Activated naive CD4-positive, alpha-beta T cell treated with anti-CD3 and anti-CD28 coated beads, Interleukin-2, amount 10 ng/mL, durations not matched to agents 7 days and 5 days (primary cell): ENCODE data around the gene FRS3.
A peak's percentile ranks its signal among the peaks of the same experiment; 100 is the strongest.

Source experiments
- CTCF ChIA-PET: fragments of 350-600 bp; sonication (Branson Sonifier 250); formaldehyde crosslinking; loops from one replicate; lab custom pipeline; 2021; ENCODE audit warnings: antibody characterized with exemption; lab: Charles Lee
- DNase-seq: peaks from one replicate; pipeline ENCODE4 v3.0.0-alpha.2; 2020
- H3K27ac Mint-ChIP-seq: one replicate; pipeline ENCODE4 v1.8.0; 2021; ENCODE audit warnings: mild to moderate bottlenecking, moderate library complexity, mixed read lengths
- H3K27me3 Mint-ChIP-seq: one replicate; pipeline ENCODE4 v1.8.0; 2021; ENCODE audit warnings: mild to moderate bottlenecking, mixed read lengths
- H3K36me3 Mint-ChIP-seq: one replicate; pipeline ENCODE4 v1.8.0; 2021; ENCODE audit warnings: mixed read lengths
- H3K4me1 Mint-ChIP-seq: one replicate; pipeline ENCODE4 v1.8.0; 2021; ENCODE audit warnings: mixed read lengths
- H3K4me3 Mint-ChIP-seq: one replicate; pipeline ENCODE4 v1.8.0; 2021; ENCODE audit warnings: mild to moderate bottlenecking, moderate library complexity, mixed read lengths
- H3K9me3 Mint-ChIP-seq: one replicate; pipeline ENCODE4 v1.8.0; 2021; ENCODE audit warnings: mixed read lengths

The FRS3 gene

DNA sequence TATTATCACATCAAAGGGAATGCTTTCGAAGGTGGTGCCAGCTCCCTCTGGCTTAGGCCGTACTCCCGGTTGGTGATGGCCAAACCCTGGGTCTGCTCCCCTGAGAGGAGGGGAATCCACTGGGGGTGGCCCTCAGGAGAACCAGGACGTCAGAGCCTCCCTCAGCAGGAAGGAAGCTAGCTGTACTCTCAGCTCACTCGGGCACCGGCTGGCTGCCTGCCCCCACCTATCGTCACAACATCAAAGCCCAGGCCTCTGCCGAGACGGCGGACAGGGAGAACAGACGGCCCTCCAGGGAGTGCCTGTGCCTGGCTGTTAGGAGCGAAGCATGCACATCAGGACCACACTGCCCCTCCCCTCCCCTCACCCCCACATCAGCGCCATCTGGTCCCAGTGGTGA is 23.3 kb downstream of the FRS3 start:
- Mint-ChIP-seq H3K27ac (no peak overlapping the region), H3K27me3 (peaks cover 22% of the 10 kb centered on the region)
- CTCF ChIA-PET: no interaction called here

GRCh38 chr6:41755895-41756294 is 23.8 kb downstream of the FRS3 start:
- no peak overlapping the region for H3K4me3 Mint-ChIP-seq
- DNase-seq: no peak
- H3K4me1 Mint-ChIP-seq: no peaks in the 10 kb centered on the region
- H3K36me3 Mint-ChIP-seq: no peaks in the 10 kb centered on the region
- no peak overlapping the region for H3K27ac Mint-ChIP-seq
- CTCF ChIA-PET: no interaction called here
- no peaks in the 10 kb centered on the region for H3K9me3 Mint-ChIP-seq
- peaks cover 22% of the 10 kb centered on the region for H3K27me3 Mint-ChIP-seq

More for the DNA sequence above, 23.3 kb downstream of the FRS3 start:
- no peaks in the 10 kb centered on the region for H3K4me1 Mint-ChIP-seq
- peak; percentile 40 for DNase-seq
- H3K4me3 Mint-ChIP-seq: no peak overlapping the region
- no peaks in the 10 kb centered on the region for H3K36me3 Mint-ChIP-seq
- H3K9me3 Mint-ChIP-seq: no peaks in the 10 kb centered on the region

GRCh38 chr6:41750374-41750773 is 29.3 kb downstream of the FRS3 start:
- Mint-ChIP-seq H3K27ac (no peak overlapping the region), H3K27me3 (peaks cover 23% of the 10 kb centered on the region), H3K36me3 (no peaks in the 10 kb centered on the region), H3K4me3 (no peak overlapping the region), H3K9me3 (no peaks in the 10 kb centered on the region), H3K4me1 (no peaks in the 10 kb centered on the region)
- no peak for DNase-seq
- CTCF ChIA-PET: no interaction called here

GRCh38 chr6:41748542-41748941 is 31.2 kb downstream of the FRS3 start:
- CTCF ChIA-PET: no interaction called here
- no peak for DNase-seq
- H3K4me1 Mint-ChIP-seq: no peaks in the 10 kb centered on the region
- no peak overlapping the region for H3K27ac Mint-ChIP-seq
- peaks cover 22% of the 10 kb centered on the region for H3K27me3 Mint-ChIP-seq
- H3K36me3 Mint-ChIP-seq: no peaks in the 10 kb centered on the region
- H3K9me3 Mint-ChIP-seq: no peaks in the 10 kb centered on the region
- H3K4me3 Mint-ChIP-seq: no peak overlapping the region

DNA sequence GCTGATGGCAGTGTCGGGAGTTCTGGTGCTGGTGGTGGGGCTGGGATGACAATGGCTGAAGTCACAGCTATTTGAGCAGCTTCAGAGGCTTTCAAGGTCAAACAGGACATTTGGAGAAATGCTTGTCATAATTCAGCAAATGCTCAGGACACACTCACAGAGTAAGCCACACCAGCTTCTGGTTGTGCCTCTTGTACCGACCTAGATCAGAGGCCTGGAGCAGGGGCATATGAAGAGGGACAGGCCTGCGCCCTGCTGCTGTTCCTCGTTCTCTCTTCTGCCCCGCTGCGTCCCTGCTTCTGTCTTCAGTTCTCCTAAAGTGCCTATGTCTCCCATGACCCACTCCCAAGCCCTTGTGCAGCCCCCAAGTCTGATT is 31.6 kb downstream of the FRS3 start:
- Mint-ChIP-seq H3K4me1 (no peaks in the 10 kb centered on the region), H3K27ac (no peak overlapping the region), H3K27me3 (peaks cover 23% of the 10 kb centered on the region), H3K4me3 (no peak overlapping the region), H3K36me3 (no peaks in the 10 kb centered on the region), H3K9me3 (no peaks in the 10 kb centered on the region)
- CTCF ChIA-PET: no interaction called here
- no peak for DNase-seq

GRCh38 chr6:41747256-41748101 is 32.2 kb downstream of the FRS3 start, which contains the start of gene PGC:
TSS of gene PGC (minus strand) at chr6:41747397. CDS start at chr6:41747334, 63 bp downstream.
- H3K36me3 Mint-ChIP-seq: no peaks in the 10 kb centered on the region
- CTCF ChIA-PET: no interaction called here
- peaks cover 26% of the 10 kb centered on the region for H3K27me3 Mint-ChIP-seq
- no peaks in the 10 kb centered on the region for H3K9me3 Mint-ChIP-seq
- no peak within 1 kb of the TSS for H3K27ac Mint-ChIP-seq
- no peaks in the 10 kb centered on the region for H3K4me1 Mint-ChIP-seq
- DNase-seq: no peak
- no peak within 1 kb of the TSS for H3K4me3 Mint-ChIP-seq

DNA sequence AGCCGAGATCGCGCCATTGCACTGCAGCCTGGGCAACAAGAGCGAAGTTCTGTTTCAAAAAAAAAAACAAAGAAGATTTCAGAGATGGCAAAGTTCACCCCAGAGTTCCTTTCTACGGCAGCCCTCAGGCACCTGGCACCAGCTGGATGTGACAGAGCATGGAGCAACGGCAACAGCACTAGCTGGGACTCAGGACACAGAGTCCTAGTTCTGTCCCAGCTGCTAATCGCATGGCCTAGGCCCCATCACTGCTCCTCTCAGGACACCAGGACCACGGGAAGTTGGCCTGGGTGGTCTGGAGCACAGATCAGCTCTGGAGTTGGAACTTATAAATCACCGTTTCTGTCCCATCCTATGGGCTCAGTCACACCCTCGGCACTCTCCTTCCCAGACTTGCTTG is 33.6 kb downstream of the FRS3 start:
- Mint-ChIP-seq H3K4me1 (no peaks in the 10 kb centered on the region), H3K27me3 (peaks cover 26% of the 10 kb centered on the region), H3K36me3 (no peaks in the 10 kb centered on the region), H3K27ac (no peak overlapping the region), H3K4me3 (no peak overlapping the region), H3K9me3 (no peaks in the 10 kb centered on the region)
- no peak for DNase-seq
- CTCF ChIA-PET: interaction anchor here (0.7 kb wide), 1 partner anchor 46 kb away, joined by 3 read pairs; no protein-coding TSS in a partner anchor

GRCh38 chr6:41744236-41744787 is 35.4 kb downstream of the FRS3 start:
- CTCF ChIA-PET: no interaction called here

GRCh38 chr6:41743406-41744235 is 36.1 kb downstream of the FRS3 start:
- CTCF ChIA-PET: interaction anchor here (0.6 kb wide), 1 partner anchor 471 kb away, joined by 4 read pairs; no protein-coding TSS in a partner anchor
- H3K27ac Mint-ChIP-seq: no peak overlapping the region
- no peak overlapping the region for H3K4me3 Mint-ChIP-seq
- no peaks in the 10 kb centered on the region for H3K4me1 Mint-ChIP-seq
- H3K27me3 Mint-ChIP-seq: peaks cover 29% of the 10 kb centered on the region
- no peak for DNase-seq
- no peaks in the 10 kb centered on the region for H3K9me3 Mint-ChIP-seq
- no peaks in the 10 kb centered on the region for H3K36me3 Mint-ChIP-seq

More at GRCh38 chr6:41744236-41744787, 35.4 kb downstream of the FRS3 start:
- no peak overlapping the region for H3K4me3 Mint-ChIP-seq
- H3K9me3 Mint-ChIP-seq: no peaks in the 10 kb centered on the region
- no peak for DNase-seq
- H3K27me3 Mint-ChIP-seq: peaks cover 28% of the 10 kb centered on the region
- H3K4me1 Mint-ChIP-seq: no peaks in the 10 kb centered on the region
- H3K27ac Mint-ChIP-seq: no peak overlapping the region
- no peaks in the 10 kb centered on the region for H3K36me3 Mint-ChIP-seq

DNA sequence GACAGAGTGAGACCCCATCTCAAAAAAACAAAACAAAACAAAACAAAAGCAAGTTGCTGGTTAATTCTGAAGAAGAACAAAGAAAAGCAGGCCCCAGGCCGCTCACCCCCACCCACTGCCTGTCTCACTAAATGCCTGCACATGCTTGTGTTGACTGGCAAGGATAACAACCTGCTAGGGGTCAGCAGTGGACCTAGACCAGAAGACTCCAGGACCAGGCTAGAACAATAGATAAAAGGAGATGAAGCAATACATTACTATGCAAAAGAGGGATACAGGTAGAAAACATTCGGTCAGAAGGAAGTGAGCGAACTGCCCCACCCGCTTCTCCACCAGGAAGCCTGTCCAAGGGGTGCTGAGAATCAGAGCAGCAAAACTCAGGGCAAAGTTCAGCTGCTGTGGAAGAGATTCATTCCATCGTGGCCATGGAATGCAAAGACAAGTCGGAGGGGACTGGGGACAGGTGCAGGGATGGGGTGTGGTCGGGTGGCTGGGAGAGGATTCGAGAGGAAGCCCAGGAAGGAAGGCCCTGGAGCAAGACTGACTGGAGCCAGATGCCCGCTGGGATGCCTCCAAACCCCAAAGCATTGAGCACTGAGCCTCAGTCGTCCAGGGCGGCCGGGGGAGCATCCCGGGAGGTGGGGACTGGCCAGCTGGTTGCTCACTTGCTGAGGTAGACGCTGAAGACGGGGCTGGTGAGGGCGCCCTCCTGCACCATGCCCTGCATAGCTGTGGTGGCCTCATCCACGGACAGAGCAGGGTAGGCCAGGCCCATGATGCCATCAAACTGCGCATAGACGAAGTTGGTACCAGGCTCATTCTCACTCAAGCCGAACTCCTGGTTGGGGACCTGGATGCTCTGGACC is 37.8 kb downstream of the FRS3 start:
- CTCF ChIA-PET: no interaction called here
- H3K4me3 Mint-ChIP-seq: no peak overlapping the region
- H3K27ac Mint-ChIP-seq: no peak overlapping the region
- no peaks in the 10 kb centered on the region for H3K36me3 Mint-ChIP-seq
- peaks cover 29% of the 10 kb centered on the region for H3K27me3 Mint-ChIP-seq
- no peaks in the 10 kb centered on the region for H3K9me3 Mint-ChIP-seq
- H3K4me1 Mint-ChIP-seq: no peaks in the 10 kb centered on the region
- no peak for DNase-seq

DNA sequence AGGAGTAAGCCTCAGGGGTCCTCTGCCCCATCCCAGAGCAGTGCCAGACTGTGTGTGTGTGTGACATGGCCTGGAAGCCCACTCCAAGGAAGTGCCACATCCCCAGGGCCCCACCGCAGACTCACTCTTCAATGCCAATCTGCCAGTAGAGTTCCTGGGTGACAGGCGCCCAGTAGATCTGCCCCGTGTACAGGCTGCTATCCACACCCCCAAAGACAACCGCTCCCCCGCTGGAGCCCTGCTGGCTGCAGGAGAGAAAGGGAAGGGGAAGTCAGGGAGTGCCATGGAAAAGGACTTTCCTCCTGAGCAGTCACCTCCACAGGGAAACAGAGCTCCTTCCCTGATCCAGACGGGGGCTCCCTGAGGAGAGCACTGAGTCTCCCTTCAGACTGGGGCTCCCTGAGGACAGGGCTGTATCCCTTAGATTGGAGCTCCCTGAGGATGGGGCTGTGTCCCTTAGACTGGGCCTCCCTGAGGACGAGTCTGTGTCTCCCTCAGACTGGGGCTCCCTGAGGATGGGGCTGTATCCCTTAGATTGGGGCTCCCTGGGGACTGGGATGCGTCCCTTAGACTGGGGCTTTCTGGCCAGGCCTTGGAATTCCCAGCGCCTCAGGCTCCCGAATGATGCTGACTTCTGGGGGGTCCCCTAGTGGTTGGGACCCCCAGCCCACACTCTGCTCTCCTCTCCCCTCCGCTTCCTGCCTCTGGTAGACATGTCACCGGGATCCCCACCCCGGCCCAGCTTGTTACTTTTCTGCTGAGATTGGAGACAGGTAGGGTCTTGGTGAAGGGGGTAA is 39.1 kb downstream of the FRS3 start:
- Mint-ChIP-seq H3K27me3 (peaks cover 27% of the 10 kb centered on the region), H3K27ac (no peak overlapping the region), H3K9me3 (no peaks in the 10 kb centered on the region), H3K4me3 (no peak overlapping the region), H3K4me1 (peaks cover 7% of the 10 kb centered on the region), H3K36me3 (no peaks in the 10 kb centered on the region)
- no peak for DNase-seq
- CTCF ChIA-PET: no interaction called here

DNA sequence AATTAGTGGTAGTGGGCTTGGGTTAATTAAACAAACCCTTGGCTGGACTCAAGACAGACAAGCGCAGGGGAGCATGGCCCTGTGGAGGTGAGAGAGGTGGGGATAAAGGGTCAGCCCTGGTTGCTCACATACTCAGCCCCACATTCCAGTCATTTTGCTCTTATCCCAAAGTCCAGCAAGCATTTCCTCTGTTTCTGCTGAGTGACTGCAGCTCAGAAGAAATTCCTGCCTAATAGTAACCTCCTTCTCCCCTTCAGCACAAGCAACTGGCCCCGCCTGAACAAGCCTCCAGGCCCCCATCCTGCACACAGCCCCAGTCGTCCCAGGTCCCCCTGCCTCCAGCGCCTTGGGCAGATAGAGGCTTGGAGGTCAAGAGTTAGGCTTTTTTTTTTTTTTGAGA is 40.7 kb downstream of the FRS3 start:
- no peaks in the 10 kb centered on the region for H3K36me3 Mint-ChIP-seq
- H3K9me3 Mint-ChIP-seq: no peaks in the 10 kb centered on the region
- peaks cover 7% of the 10 kb centered on the region for H3K4me1 Mint-ChIP-seq
- no peak overlapping the region for H3K4me3 Mint-ChIP-seq
- no peak for DNase-seq
- peaks cover 25% of the 10 kb centered on the region for H3K27me3 Mint-ChIP-seq
- H3K27ac Mint-ChIP-seq: no peak overlapping the region
- CTCF ChIA-PET: no interaction called here

- Mint-ChIP-seq H3K27ac (no peak overlapping the region), H3K9me3 (no peaks in the 10 kb centered on the region), H3K4me3 (no peak overlapping the region), H3K27me3 (peaks cover 18% of the 10 kb centered on the region), H3K36me3 (no peaks in the 10 kb centered on the region), H3K4me1 (peaks cover 21% of the 10 kb centered on the region)
- DNase-seq: no peak
- CTCF ChIA-PET: interaction anchor here (1.8 kb wide), 1 partner anchor 39 kb away, joined by 4 read pairs; no protein-coding TSS in a partner anchor
Measured at GRCh38 chr6:41737591-41738130, 42.0 kb downstream of the FRS3 start.
